Astrocyte of the cerebellum (primary cell): ENCODE results near the gene RBBP6.
A peak's percentile ranks its signal among the peaks of the same experiment; 100 is the strongest.
"Not testable (repeated sequence)": the region's sequence is repeated elsewhere in the genome, so short reads cannot be mapped to it uniquely, and the experiment has no call there.

Source experiments
- DNase-seq: peaks from one replicate; pipeline ENCODE4 v3.0.0-alpha.2; 2011; ENCODE audit warnings: low read depth
- H3K4me3 ChIP-seq: 2 replicates; pipeline ENCODE4 v1.5.1; 2011; ENCODE audit warnings: mild to moderate bottlenecking, low read depth, low read length, moderate library complexity
- in situ Hi-C: cut with HindIII; loops from 2 replicates; pipeline ENCODE4 v1.10.0; 2017; ENCODE audit warnings: low sequenced_read_pairs
- TF ChIP-seq, protein P1 (sequence below): IDR thresholded peaks from 2 replicates; pipeline ENCODE4 v1.5.1; 2012; ENCODE audit warnings: low read length, low read depth, moderate library complexity, mild to moderate bottlenecking; ENCODE audit errors: missing control alignments

RBBP6 gene

GRCh38 chr16:24572069-24572468 lies 32.7 kb downstream of the RBBP6 start:
- in situ Hi-C loops: no loop called here
- DNase-seq: no peak
- H3K4me3 ChIP-seq: no peak overlapping the region
- TF ChIP-seq, protein P1, sequence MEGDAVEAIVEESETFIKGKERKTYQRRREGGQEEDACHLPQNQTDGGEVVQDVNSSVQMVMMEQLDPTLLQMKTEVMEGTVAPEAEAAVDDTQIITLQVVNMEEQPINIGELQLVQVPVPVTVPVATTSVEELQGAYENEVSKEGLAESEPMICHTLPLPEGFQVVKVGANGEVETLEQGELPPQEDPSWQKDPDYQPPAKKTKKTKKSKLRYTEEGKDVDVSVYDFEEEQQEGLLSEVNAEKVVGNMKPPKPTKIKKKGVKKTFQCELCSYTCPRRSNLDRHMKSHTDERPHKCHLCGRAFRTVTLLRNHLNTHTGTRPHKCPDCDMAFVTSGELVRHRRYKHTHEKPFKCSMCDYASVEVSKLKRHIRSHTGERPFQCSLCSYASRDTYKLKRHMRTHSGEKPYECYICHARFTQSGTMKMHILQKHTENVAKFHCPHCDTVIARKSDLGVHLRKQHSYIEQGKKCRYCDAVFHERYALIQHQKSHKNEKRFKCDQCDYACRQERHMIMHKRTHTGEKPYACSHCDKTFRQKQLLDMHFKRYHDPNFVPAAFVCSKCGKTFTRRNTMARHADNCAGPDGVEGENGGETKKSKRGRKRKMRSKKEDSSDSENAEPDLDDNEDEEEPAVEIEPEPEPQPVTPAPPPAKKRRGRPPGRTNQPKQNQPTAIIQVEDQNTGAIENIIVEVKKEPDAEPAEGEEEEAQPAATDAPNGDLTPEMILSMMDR: no peak

GRCh38 chr16:24573141-24573540 lies 33.8 kb downstream of the RBBP6 start:
- no peak for DNase-seq
- H3K4me3 ChIP-seq: no peak overlapping the region
- TF ChIP-seq, protein P1: no peak

DNA sequence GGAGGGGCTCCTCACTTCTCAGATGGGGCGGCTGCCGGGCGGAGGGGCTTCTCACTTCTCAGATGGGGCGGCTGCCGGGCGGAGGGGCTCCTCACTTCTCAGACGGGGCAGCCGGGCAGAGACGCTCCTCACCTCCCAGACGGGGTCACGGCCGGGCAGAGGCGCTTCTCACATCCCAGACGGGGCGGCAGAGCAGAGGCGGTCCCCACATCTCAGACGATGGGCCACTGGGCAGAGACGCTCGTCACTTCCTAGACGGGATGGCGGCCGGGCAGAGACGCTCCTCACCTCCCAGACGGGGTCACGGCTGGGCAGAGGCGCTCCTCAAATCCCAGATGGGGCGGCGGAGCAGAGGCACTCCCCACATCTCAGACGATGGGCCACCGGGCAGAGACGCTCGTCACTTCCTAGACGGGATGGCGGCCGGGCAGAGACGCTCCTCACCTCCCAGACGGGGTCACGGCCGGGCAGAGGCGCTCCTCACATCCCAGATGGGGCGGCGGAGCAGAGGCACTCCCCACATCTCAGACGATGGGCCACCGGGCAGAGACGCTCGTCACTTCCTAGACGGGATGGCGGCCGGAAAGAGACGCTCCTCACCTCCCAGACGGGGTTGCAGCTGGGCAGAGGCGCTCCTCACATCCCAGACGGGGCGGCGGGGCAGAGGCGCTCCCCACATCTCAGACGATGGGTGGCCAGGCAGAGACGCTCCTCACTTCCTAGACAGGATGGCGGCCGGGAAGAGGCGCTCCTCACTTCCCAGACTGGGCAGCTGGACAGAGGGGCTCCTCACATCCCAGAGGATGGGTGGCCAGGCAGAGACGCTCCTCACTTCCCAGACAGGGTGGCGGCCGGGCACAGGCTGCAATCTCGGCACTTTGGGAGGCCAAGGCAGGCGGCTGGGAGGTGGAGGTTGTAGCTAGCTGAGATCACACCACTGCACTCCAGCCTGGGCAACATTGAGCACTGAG lies 35.4 kb downstream of the RBBP6 start:
- H3K4me3 ChIP-seq, in situ Hi-C loops, DNase-seq: not testable (repeated sequence)

More at GRCh38 chr16:24573141-24573540, 33.8 kb downstream of the RBBP6 start:
- in situ Hi-C loops: no loop called here

- in situ Hi-C loops, H3K4me3 ChIP-seq, DNase-seq: not testable (repeated sequence)
These were observed 36.4 kb downstream of the RBBP6 start for GRCh38 chr16:24575791-24576190.

DNA sequence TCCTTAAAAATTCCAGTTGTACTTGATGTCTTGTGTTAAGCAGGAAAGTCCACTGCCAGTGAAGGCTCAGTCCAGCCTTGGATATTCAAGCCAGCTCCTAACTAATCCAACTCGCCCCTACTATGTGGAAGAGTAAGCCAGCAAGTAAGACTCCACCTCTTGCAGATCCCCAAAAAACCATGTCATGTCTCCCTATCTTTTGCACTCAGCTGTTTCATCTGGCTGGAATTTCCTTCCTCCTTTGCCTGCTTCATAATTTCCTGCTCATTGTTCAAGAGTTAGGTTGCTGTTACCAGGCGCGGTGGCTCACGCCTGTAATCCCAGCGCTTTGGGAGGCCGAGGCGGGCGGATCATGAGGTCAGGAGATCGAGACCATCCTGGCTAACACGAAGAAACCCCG lies 37.8 kb downstream of the RBBP6 start:
- in situ Hi-C loops: no loop called here
- TF ChIP-seq, protein P1: no peak
- no peak overlapping the region for H3K4me3 ChIP-seq
- DNase-seq: no peak

DNA sequence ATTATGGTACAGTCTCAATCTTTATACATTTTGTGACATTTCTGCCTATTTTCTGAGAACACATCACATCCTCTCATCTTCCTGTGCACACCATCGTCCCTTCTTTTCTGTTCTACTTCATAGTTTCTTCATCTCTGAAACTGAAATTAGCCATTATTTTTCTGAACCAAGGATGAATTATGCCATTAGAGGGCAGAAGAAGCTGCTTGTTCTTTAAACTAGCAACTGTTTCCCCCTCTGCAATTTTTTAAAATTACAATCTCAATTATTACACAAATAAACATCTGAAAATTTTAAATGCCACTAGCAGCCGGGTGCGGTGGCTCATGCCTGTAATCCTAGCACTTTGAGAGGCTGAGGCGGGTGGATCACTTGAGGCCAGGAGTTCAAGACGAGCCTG lies 41.3 kb downstream of the RBBP6 start:
- peak; percentile 8 for DNase-seq

GRCh38 chr16:24583494-24583893 lies 44.1 kb downstream of the RBBP6 start:
- no peak for DNase-seq
- in situ Hi-C loops: loop anchor here (5.0 kb wide), 1 partner anchor 49 kb away; no protein-coding TSS in a partner anchor
- TF ChIP-seq, protein P1: no peak
- H3K4me3 ChIP-seq: no peak overlapping the region

More for the DNA sequence above, 41.3 kb downstream of the RBBP6 start:
- TF ChIP-seq, protein P1: peak; percentile 40
- H3K4me3 ChIP-seq: no peak overlapping the region
- in situ Hi-C loops: loop anchor here (5.0 kb wide), 1 partner anchor 52 kb away; no protein-coding TSS in a partner anchor
